Mononuclear cell (primary cell): ENCODE results near the gene TRDMT1. TPM values are rescaled to one million over a fixed set of nuclear protein-coding genes. Genes with fewer than 3 reads are reported as not detected.

Experiments used
- H3K27me3 ChIP-seq: 2 replicates; pipeline ENCODE4 v1.6.0; 2011; ENCODE audit warnings: low read length, control low read depth; ENCODE audit not compliant: insufficient read depth
- H3K4me1 ChIP-seq: 2 replicates; pipeline ENCODE4 v1.5.1; 2011; ENCODE audit warnings: mild to moderate bottlenecking, low read length, control low read depth; ENCODE audit not compliant: insufficient read depth
- H3K4me3 ChIP-seq: 2 replicates; pipeline ENCODE4 v1.5.1; 2011; ENCODE audit warnings: mild to moderate bottlenecking, low read length, moderate library complexity
- H3K9me3 ChIP-seq: 2 replicates; pipeline ENCODE4 v1.5.1; 2011; ENCODE audit warnings: low read depth, mild to moderate bottlenecking, control low read depth, low read length
- total RNA-seq: library from RNA; depleted of rRNA; stranded (reverse); fragments of >200 nt; gene quantifications from one replicate; pipeline ENCODE4 v1.2.3, GENCODE V29; 2012

TRDMT1 gene
- total RNA-seq, 1 donor = 24.5 TPM

GRCh38 chr10:17222329-17222728 lies 20.9 kb upstream of the TRDMT1 start:
- Histone ChIP-seq H3K4me1 (peaks cover 32% of the 10 kb centered on the region), H3K27me3 (no peaks in the 10 kb centered on the region), H3K4me3 (no peak overlapping the region), H3K9me3 (no peaks in the 10 kb centered on the region)

- Histone ChIP-seq H3K4me3 (no peak overlapping the region), H3K4me1 (peaks cover 26% of the 10 kb centered on the region), H3K27me3 (no peaks in the 10 kb centered on the region), H3K9me3 (no peaks in the 10 kb centered on the region)
These were observed 19.2 kb upstream of the TRDMT1 start for GRCh38 chr10:17220652-17221100.

DNA sequence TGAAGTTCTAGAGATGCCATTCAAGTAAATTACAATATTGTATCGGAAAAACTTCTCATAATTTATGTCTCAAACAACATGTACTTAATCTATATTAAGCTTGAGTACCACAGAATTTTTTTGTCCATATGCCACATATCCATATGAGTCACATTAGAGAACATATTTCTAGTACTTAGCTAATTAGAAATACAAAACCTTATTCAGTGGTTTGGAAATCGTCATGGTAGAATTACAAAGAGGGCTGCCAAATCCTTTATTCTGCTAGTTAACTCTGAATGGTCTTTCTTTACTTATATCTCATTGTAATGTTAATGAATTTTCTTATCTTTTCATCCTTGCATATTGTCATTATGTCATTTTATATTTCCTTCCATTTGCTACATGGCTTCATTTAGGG lies 17.6 kb upstream of the TRDMT1 start:
- Histone ChIP-seq H3K4me1 (peaks cover 37% of the 10 kb centered on the region), H3K9me3 (no peaks in the 10 kb centered on the region), H3K27me3 (no peaks in the 10 kb centered on the region), H3K4me3 (no peak overlapping the region)

DNA sequence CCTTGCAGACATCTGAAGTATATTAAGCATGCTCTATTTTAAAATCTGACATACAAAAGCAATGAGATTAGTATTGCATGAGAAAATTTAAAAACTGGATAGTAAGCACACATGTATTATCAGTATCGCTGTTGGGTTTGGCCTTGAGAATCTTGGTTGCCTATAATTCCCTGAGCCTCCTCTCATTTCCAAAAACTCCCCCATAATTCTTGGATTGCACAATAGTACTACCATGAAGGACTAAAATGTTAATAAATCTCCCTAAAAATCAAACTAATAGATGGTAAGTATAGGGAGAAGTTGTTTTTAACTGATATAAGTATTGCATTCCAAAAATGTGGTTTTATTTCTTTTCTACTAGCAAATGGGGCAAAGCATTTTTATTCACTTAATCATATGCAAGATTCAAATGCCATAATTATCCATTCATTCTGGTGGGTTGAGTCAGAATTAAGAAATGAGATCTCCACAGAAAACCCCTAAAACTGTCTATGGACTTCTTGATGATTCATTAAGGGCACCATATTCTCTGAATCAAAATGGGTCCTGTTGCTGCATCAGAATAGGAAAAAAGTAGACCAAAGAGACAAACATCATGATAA lies 16.3 kb upstream of the TRDMT1 start:
- Histone ChIP-seq H3K27me3 (no peaks in the 10 kb centered on the region), H3K4me3 (no peak overlapping the region), H3K9me3 (no peaks in the 10 kb centered on the region), H3K4me1 (peaks cover 49% of the 10 kb centered on the region)

DNA sequence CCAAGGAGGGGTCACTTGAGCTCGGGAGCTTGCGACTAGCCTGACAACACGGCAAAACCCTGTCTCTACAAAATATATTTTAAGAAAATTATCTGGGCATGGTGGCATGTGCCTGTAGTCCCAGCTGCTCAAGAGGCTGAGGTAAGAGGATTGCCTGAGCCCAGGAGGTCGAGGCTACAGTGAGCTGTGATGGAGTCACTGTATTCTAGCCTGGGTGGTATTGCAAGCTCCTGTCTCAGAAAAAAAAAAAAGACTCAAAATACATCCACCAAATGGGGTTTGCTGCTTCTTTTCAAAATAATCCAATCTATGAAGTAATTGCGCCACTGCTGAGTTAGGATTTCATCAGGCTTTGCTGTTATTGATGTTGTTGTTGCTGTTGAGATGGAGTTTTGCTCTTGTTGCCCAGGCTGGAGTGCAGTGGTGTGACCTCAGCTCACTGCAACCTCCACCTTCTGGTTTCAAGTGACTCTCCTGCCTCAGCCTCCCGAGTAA lies 15.5 kb upstream of the TRDMT1 start:
- no peak overlapping the region for H3K4me3 ChIP-seq
- H3K9me3 ChIP-seq = no peaks in the 10 kb centered on the region
- peaks cover 50% of the 10 kb centered on the region for H3K4me1 ChIP-seq
- H3K27me3 ChIP-seq = no peaks in the 10 kb centered on the region

GRCh38 chr10:17216217-17216900 lies 14.9 kb upstream of the TRDMT1 start:
- no peaks in the 10 kb centered on the region for H3K27me3 ChIP-seq
- no peak overlapping the region for H3K4me3 ChIP-seq
- no peaks in the 10 kb centered on the region for H3K9me3 ChIP-seq
- peaks cover 52% of the 10 kb centered on the region for H3K4me1 ChIP-seq

- Histone ChIP-seq H3K27me3 (no peaks in the 10 kb centered on the region), H3K9me3 (no peaks in the 10 kb centered on the region), H3K4me1 (peaks cover 52% of the 10 kb centered on the region), H3K4me3 (no peak overlapping the region)
These were observed 14.3 kb upstream of the TRDMT1 start for GRCh38 chr10:17215782-17216122.

DNA sequence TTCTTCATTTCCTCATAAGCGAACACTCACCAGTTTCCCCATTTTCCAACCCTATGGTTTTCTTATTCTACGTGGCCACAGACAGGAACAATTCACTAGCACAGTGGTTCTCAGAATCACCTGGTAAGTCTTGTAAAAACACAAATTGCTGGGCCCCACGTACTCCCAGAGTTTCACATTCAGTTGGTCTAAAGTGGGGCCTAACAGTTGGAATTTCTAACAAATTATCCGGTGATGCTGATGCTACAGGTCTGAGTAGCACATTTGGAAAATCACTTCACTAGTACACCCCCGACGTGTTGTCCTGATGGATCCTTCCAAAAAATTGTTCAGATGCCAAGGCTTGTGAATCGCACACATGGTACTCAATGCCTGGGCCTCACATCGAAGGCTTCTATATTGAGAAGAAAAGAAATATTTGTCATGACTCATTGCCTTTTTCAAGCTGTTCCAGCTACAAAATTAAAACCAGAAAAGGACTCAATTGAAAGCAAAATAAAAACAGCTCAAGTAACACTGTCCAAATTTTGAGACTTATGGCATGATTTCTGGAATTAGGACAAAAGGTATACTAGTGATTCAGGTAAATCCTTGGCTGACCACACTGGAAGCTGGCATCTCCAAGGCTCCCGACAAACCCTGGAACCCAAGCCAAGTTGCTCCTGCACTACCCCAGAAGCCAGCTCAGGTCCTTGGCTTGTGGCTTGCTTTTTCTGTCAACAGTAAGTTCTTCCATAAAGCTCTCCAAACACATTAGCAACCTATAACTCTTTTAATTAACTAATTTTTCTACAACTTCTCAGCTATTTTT lies 13.7 kb upstream of the TRDMT1 start:
- peaks cover 52% of the 10 kb centered on the region for H3K4me1 ChIP-seq

GRCh38 chr10:17214526-17214925 lies 13.1 kb upstream of the TRDMT1 start:
- Histone ChIP-seq H3K9me3 (no peaks in the 10 kb centered on the region), H3K27me3 (no peaks in the 10 kb centered on the region), H3K4me1 (peaks cover 52% of the 10 kb centered on the region), H3K4me3 (no peak overlapping the region)

More for the DNA sequence above, 13.7 kb upstream of the TRDMT1 start:
- Histone ChIP-seq H3K9me3 (no peaks in the 10 kb centered on the region), H3K27me3 (no peaks in the 10 kb centered on the region), H3K4me3 (no peak overlapping the region)

DNA sequence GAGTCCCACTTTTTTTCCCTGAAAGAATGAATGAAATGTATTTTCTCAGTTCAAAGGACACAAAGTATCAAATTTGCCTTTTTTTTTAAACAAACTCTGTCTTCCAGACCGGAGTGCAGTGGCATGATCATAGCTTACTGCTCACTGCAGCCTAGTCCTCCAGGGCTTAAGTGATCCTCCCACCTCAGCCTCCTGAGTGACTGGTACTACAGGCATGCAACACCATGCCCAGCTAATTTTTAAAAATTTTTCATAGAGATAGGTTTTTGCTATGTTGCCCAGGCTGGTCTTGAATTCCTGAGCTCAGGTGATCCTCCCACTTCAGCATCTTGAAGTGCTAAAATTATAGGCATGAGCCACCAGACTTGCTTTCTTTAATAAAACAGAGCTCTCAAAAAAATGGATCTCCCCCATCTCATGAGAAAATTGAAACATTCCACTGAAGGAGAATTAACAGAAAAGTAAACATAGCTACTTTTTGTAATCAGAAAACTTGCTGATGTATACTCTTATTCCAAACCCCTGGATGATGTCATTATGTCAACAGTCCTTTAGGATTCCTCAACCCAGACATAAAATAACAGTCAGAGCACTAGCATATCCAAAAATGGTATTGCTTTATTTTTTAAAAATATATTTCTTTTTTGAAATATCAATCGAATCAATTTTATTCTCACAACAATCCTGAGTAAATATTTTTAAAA lies 12.3 kb upstream of the TRDMT1 start:
- H3K4me1 ChIP-seq = peaks cover 52% of the 10 kb centered on the region
- no peaks in the 10 kb centered on the region for H3K27me3 ChIP-seq
- H3K4me3 ChIP-seq = no peak overlapping the region

DNA sequence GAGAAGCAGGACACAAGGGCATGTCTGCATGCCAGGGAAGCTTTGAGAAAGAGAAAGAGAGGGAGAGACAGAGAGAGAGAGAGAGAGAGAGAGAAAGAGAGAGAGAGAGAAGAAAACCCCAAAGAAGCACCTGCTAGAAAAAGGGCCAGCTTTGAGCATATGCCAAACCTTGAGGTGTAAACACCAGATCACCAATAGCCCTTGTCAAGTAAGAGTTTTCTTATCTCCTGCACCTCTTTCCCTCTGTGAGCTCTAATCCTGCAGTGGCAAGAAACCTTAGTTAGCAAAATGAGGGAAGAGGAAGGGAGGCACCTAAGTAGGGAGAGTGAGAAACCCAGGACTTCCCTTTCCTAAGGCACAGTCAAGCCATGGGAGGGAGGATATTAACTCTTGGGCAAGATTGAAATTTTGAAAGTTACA lies 11.3 kb upstream of the TRDMT1 start:
- no peak overlapping the region for H3K4me3 ChIP-seq
- H3K27me3 ChIP-seq = no peaks in the 10 kb centered on the region
- no peaks in the 10 kb centered on the region for H3K9me3 ChIP-seq
- H3K4me1 ChIP-seq = peaks cover 52% of the 10 kb centered on the region

More for the DNA sequence above, 12.3 kb upstream of the TRDMT1 start:
- H3K9me3 ChIP-seq = no peaks in the 10 kb centered on the region

DNA sequence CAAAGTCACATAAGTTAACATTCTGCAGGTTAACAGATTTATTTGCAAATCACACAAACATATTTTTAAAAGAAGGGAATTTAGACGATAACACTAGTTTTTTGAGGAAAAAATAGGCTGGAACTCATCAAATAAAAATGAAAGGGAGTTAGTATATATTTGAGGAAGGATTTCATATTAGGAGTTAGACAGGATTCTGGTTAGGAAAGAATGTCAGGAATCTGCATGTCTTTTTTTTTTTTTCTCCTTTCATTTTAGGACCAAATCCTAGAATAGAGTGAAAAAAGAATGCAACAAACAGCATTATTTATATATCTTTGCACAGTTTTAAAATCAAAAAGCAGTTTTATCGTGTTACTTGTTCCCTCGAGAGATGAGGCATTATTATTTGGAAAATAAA lies 8.9 kb upstream of the TRDMT1 start:
- Histone ChIP-seq H3K4me3 (no peak overlapping the region), H3K9me3 (no peaks in the 10 kb centered on the region), H3K4me1 (peaks cover 51% of the 10 kb centered on the region), H3K27me3 (no peaks in the 10 kb centered on the region)

GRCh38 chr10:17209881-17210280 lies 8.4 kb upstream of the TRDMT1 start:
- Histone ChIP-seq H3K4me3 (no peak overlapping the region), H3K4me1 (peaks cover 46% of the 10 kb centered on the region), H3K27me3 (no peaks in the 10 kb centered on the region)

DNA sequence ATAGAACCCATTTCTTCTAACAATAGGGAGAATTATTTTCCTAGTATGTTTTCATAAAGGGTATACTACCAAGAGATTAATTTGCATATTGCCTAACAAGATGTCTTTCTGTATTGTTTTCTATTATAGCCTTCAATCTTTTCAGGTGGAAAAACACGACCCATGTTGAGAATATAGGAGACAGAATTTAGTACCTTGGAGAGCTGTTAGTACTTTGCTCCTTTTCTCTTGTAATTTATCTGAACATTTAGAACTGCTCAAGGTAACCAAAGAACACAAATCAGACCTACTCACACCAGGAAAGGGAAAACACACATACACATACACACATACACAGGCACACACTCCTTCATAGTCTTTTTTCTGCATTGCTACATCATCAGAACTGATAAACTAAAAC lies 7.8 kb upstream of the TRDMT1 start:
- H3K4me3 ChIP-seq = no peak overlapping the region
- H3K4me1 ChIP-seq = peaks cover 40% of the 10 kb centered on the region

More at GRCh38 chr10:17209881-17210280, 8.4 kb upstream of the TRDMT1 start:
- no peaks in the 10 kb centered on the region for H3K9me3 ChIP-seq

GRCh38 chr10:17208476-17208875 lies 7.0 kb upstream of the TRDMT1 start:
- H3K27me3 ChIP-seq = no peaks in the 10 kb centered on the region
- no peaks in the 10 kb centered on the region for H3K9me3 ChIP-seq
- H3K4me3 ChIP-seq = no peak overlapping the region
- H3K4me1 ChIP-seq = peaks cover 34% of the 10 kb centered on the region

More for the DNA sequence above, 7.8 kb upstream of the TRDMT1 start:
- Histone ChIP-seq H3K9me3 (no peaks in the 10 kb centered on the region), H3K27me3 (no peaks in the 10 kb centered on the region)
